Caco-2 (cell line): ENCODE data around the gene ABCB1. TPM values are rescaled to one million over a fixed set of nuclear protein-coding genes. Genes with fewer than 3 reads are reported as not detected.
A peak's percentile ranks its signal among the peaks of the same experiment; 100 is the strongest.

Experiments used
- BruUV-seq: library from RNA; stranded (reverse); fragments of 400-500 nt; replicated peaks from 2 replicates; lab custom pipeline; 2021; lab: Mats Ljungman, UMichigan
- CTCF ChIA-PET: fragments of 300-600 bp; sonication (Branson Sonifier 250); formaldehyde crosslinking; loops from one replicate; lab custom pipeline; 2022; ENCODE audit warnings: antibody characterized with exemption; lab: Charles Lee
- POLR2A ChIA-PET: fragments of 300-600 bp; sonication (Branson Sonifier 250); formaldehyde crosslinking; loops from one replicate; lab custom pipeline; 2022; ENCODE audit warnings: antibody characterized with exemption; lab: Charles Lee
- DNase-seq, 2 experiments: peaks; one replicate each; pipeline versions ENCODE4 v3.0.0 to v3.0.0-alpha.2; 2020 to 2022
- H3K27me3 ChIP-seq: replicated peaks from 2 replicates; pipeline ENCODE4 v1.6.0; 2011; ENCODE audit warnings: low read length; ENCODE audit not compliant: control insufficient read depth, insufficient read depth
- H3K36me3 ChIP-seq: 2 replicates; pipeline ENCODE4 v1.5.1; 2011; ENCODE audit warnings: low read length; ENCODE audit not compliant: control insufficient read depth, insufficient read depth
- H3K4me1 ChIP-seq: fragments of 250-450 bp; sonication (Bioruptor Pico); 2 replicates; pipeline ENCODE4 v1.5.1; 2020; ENCODE audit warnings: mild to moderate bottlenecking
- H3K4me3 ChIP-seq: 2 replicates; pipeline ENCODE4 v1.5.1; 2011; ENCODE audit warnings: low read depth, mild to moderate bottlenecking, control low read depth, low read length
- H3K9me3 ChIP-seq: fragments of 250-450 bp; sonication (Bioruptor Pico); 2 replicates; pipeline ENCODE4 v1.5.1; 2020; ENCODE audit warnings: mild to moderate bottlenecking, moderate library complexity
- H3K27ac Mint-ChIP-seq: one replicate; pipeline ENCODE4 v1.8.0; 2022; ENCODE audit warnings: mixed read lengths; ENCODE audit not compliant: unreplicated experiment
- H3K27me3 Mint-ChIP-seq: one replicate; pipeline ENCODE4 v1.8.0; 2022; ENCODE audit warnings: mixed read lengths; ENCODE audit not compliant: insufficient read depth, unreplicated experiment
- H3K36me3 Mint-ChIP-seq: one replicate; pipeline ENCODE4 v1.8.0; 2022; ENCODE audit warnings: mild to moderate bottlenecking, mixed read lengths; ENCODE audit not compliant: insufficient read depth, unreplicated experiment
- H3K4me1 Mint-ChIP-seq: one replicate; pipeline ENCODE4 v1.8.0; 2022; ENCODE audit warnings: low read depth, mixed read lengths; ENCODE audit not compliant: unreplicated experiment
- H3K4me3 Mint-ChIP-seq: one replicate; pipeline ENCODE4 v1.8.0; 2022; ENCODE audit warnings: mild to moderate bottlenecking, moderate library complexity, mixed read lengths; ENCODE audit not compliant: unreplicated experiment
- H3K9me3 Mint-ChIP-seq: one replicate; pipeline ENCODE4 v1.8.0; 2022; ENCODE audit warnings: mixed read lengths; ENCODE audit not compliant: unreplicated experiment
- intact Hi-C: fragments of 100-400 bp; cut with micrococcal nuclease; formaldehyde crosslinking; loops from one replicate; pipeline ENCODE4 v1.10.0; 2022; ENCODE audit not compliant: unreplicated experiment
- total RNA-seq: library from RNA; stranded (reverse); gene quantifications from 2 replicates; pipeline ENCODE4 v1.2.3, GENCODE V29; 2022
- TF ChIP-seq, protein P1 (sequence below), 2 experiments: fragments of 200-600 bp in 1 of 2; IDR thresholded peaks; 1 replicate in 1 of 2; 2 replicates in 1 of 2; pipeline versions ENCODE4 v1.5.1 to v1.8.0; 2011 to 2022; ENCODE audit warnings: antibody characterized with exemption in 1 of 2, control low read depth in 1 of 2, inconsistent platforms in 1 of 2, low read depth in 1 of 2, low read length in 1 of 2, mild to moderate bottlenecking in 1 of 2, moderate library complexity in 1 of 2; ENCODE audit not compliant: insufficient read depth in 1 of 2, severe bottlenecking in 1 of 2, unreplicated experiment in 1 of 2

The ABCB1 gene
- total RNA-seq, 1 experiment from 2014 or later = 34.6 TPM

- no peak for DNase-seq
- no TSS peak for BruUV-seq
- Mint-ChIP-seq H3K9me3 (no peaks in the 10 kb centered on the region), H3K4me3 (no peak overlapping the region), H3K36me3 (no peaks in the 10 kb centered on the region), H3K4me1 (no peaks in the 10 kb centered on the region), H3K27ac (no peak overlapping the region), H3K27me3 (no peaks in the 10 kb centered on the region)
- Histone ChIP-seq H3K9me3 (no peaks in the 10 kb centered on the region; the same call in 1 of the 2 replicates), H3K36me3 (no peaks in the 10 kb centered on the region), H3K27me3 (no peaks in the 10 kb centered on the region), H3K4me1 (no peaks in the 10 kb centered on the region), H3K4me3 (no peak overlapping the region)
- TF ChIP-seq, protein P1, sequence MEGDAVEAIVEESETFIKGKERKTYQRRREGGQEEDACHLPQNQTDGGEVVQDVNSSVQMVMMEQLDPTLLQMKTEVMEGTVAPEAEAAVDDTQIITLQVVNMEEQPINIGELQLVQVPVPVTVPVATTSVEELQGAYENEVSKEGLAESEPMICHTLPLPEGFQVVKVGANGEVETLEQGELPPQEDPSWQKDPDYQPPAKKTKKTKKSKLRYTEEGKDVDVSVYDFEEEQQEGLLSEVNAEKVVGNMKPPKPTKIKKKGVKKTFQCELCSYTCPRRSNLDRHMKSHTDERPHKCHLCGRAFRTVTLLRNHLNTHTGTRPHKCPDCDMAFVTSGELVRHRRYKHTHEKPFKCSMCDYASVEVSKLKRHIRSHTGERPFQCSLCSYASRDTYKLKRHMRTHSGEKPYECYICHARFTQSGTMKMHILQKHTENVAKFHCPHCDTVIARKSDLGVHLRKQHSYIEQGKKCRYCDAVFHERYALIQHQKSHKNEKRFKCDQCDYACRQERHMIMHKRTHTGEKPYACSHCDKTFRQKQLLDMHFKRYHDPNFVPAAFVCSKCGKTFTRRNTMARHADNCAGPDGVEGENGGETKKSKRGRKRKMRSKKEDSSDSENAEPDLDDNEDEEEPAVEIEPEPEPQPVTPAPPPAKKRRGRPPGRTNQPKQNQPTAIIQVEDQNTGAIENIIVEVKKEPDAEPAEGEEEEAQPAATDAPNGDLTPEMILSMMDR (IDR thresholded peaks at IDR 0.05; ENCODE audit: insufficient read depth in 1 of 2, low read depth in 1 of 2, low read length in 1 of 2, severe bottlenecking in 1 of 2, unreplicated experiment in 1 of 2) = no peak
- CTCF ChIA-PET = no interaction called here
- POLR2A ChIA-PET = no interaction called here
- intact Hi-C loops = no loop called here
Observed at GRCh38 chr7:87635921-87636320, 35.2 kb upstream of the ABCB1 start.

DNA sequence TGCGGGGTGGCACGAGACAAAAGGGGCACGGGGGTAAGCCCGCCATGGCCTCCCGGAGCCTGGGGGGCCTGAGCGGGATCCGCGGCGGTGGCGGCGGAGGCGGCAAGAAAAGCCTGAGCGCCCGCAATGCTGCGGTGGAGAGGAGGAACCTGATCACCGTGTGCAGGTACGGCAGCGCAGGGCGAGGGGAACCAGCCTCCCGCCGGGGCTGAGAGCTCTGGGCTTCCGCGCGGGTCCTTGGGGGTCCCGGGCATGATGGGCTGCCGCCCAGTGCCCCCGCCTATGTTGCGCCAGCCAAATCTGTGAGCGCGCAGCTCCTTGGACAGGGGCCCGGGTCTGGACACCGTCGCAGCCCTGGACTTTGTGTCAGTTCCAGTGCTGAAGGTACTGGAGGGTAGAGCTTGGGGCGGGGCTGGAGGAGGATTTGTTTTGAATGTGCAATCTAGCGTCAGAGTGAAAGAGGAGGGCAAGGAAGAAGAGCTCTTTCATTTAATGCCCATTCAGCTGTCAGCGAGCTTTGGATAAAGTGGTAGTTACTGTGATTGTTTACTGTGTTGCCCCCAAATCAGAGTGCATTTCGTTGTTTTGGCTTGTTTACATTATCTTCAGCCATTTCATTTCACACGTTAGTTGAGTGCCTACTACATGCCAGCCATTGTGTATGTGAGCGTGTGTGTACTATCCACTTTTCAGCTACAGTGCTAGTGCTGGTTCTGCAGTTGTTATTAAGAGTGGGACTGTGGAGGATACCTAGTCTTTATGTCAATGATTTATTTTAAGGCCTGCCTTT, 28.3 kb upstream of the ABCB1 start:
- peaks cover 6% of the 10 kb centered on the region for H3K4me1 Mint-ChIP-seq
- BruUV-seq = no TSS peak
- intact Hi-C loops = loop anchor here (2.0 kb wide), 1 partner anchor 258 kb away; no protein-coding TSS in a partner anchor
- H3K36me3 ChIP-seq = no peaks in the 10 kb centered on the region
- no peaks in the 10 kb centered on the region for H3K4me1 ChIP-seq
- H3K4me3 Mint-ChIP-seq = peak overlapping the region; percentile 86
- peak; percentile 47 to 50 for DNase-seq
- H3K9me3 ChIP-seq = no peaks in the 10 kb centered on the region
- no peak overlapping the region for H3K27ac Mint-ChIP-seq
- H3K9me3 Mint-ChIP-seq = no peaks in the 10 kb centered on the region
- H3K27me3 ChIP-seq = no peaks in the 10 kb centered on the region
- CTCF ChIA-PET = interaction anchor here (0.6 kb wide), 1 partner anchor 50 kb away, joined by 3 read pairs; no protein-coding TSS in a partner anchor
- H3K4me3 ChIP-seq = peak overlapping the region; percentile 71
- peaks cover 13% of the 10 kb centered on the region for H3K36me3 Mint-ChIP-seq
- TF ChIP-seq, protein P1 (IDR thresholded peaks at IDR 0.05; ENCODE audit: insufficient read depth in 1 of 2, low read depth in 1 of 2, low read length in 1 of 2, severe bottlenecking in 1 of 2, unreplicated experiment in 1 of 2) = no peak
- POLR2A ChIA-PET = no interaction called here
- H3K27me3 Mint-ChIP-seq = peaks cover 4% of the 10 kb centered on the region

- H3K9me3 Mint-ChIP-seq = no peaks in the 10 kb centered on the region
- Histone ChIP-seq H3K4me3 (peak overlapping the region; percentile 71), H3K9me3 (no peaks in the 10 kb centered on the region), H3K27me3 (no peaks in the 10 kb centered on the region), H3K4me1 (no peaks in the 10 kb centered on the region), H3K36me3 (no peaks in the 10 kb centered on the region)
- DNase-seq = peak in 1 of 2 experiments; percentile 37
- TF ChIP-seq, protein P1 (IDR thresholded peaks at IDR 0.05; ENCODE audit: insufficient read depth in 1 of 2, low read depth in 1 of 2, low read length in 1 of 2, severe bottlenecking in 1 of 2, unreplicated experiment in 1 of 2) = no peak
- H3K36me3 Mint-ChIP-seq = peaks cover 13% of the 10 kb centered on the region
- H3K4me1 Mint-ChIP-seq = peaks cover 6% of the 10 kb centered on the region
- intact Hi-C loops = no loop called here
- H3K27ac Mint-ChIP-seq = no peak overlapping the region
- ChIA-PET CTCF (no interaction called here), POLR2A (no interaction called here)
- H3K27me3 Mint-ChIP-seq = peaks cover 4% of the 10 kb centered on the region
- no TSS peak for BruUV-seq
- H3K4me3 Mint-ChIP-seq = peak overlapping the region; percentile 86
Observed at GRCh38 chr7:87627634-87627994, 26.9 kb upstream of the ABCB1 start.
